GM12891 (cell line): ENCODE data around the gene GYG1.

ENCODE experiments used
- DNase-seq: peaks from one replicate; pipeline ENCODE4 v3.0.0; 2011; ENCODE audit warnings: low spot score; ENCODE audit not compliant: insufficient read length
- FAIRE-seq: peaks from 2 replicates; lab custom pipeline; 2011; peaks lifted over from hg19 to GRCh38; lab: Jason Lieb, UNC
- PAX5 ChIP-seq: IDR thresholded peaks from 2 replicates; pipeline ENCODE4 v1.6.1; 2011; ENCODE audit warnings: low read length, moderate library complexity, mild to moderate bottlenecking; ENCODE audit not compliant: insufficient read depth, severe bottlenecking
- POLR2A ChIP-seq: IDR thresholded peaks from 2 replicates; pipeline ENCODE4 v1.6.1; 2011; ENCODE audit warnings: low read depth, low read length, control low read depth
- POLR2AphosphoS5 ChIP-seq: IDR thresholded peaks from 2 replicates; pipeline ENCODE4 v1.6.1; 2011; ENCODE audit warnings: low read depth, low read length, control low read depth
- POU2F2 ChIP-seq: IDR thresholded peaks from 2 replicates; pipeline ENCODE4 v1.6.1; 2011; ENCODE audit warnings: low read depth, mild to moderate bottlenecking, control low read depth, low read length, moderate library complexity
- SPI1 ChIP-seq: IDR thresholded peaks from 2 replicates; pipeline ENCODE4 v1.6.1; 2011; ENCODE audit warnings: low read depth, low read length, control low read depth
- TAF1 ChIP-seq: IDR thresholded peaks from 2 replicates; pipeline ENCODE4 v1.6.1; 2011; ENCODE audit warnings: low read depth, low read length, control low read depth

The GYG1 gene

GRCh38 chr3:148955544-148956346 lies 35.6 kb upstream of the GYG1 start:
- no peak for TF ChIP-seq SPI1
- TF ChIP-seq POLR2AphosphoS5, result no peak
- TF ChIP-seq POU2F2, result no peak
- TF ChIP-seq TAF1, result no peak
- no peak for TF ChIP-seq PAX5
- TF ChIP-seq POLR2A, result no peak

GRCh38 chr3:148957586-148957985 lies 33.8 kb upstream of the GYG1 start:
- no peak for TF ChIP-seq TAF1
- TF ChIP-seq POU2F2, result no peak
- no peak for TF ChIP-seq POLR2AphosphoS5
- no peak for TF ChIP-seq PAX5
- TF ChIP-seq SPI1, result no peak
- no peak for TF ChIP-seq POLR2A
- no peak for DNase-seq
- FAIRE-seq, result no peak

More at GRCh38 chr3:148955544-148956346, 35.6 kb upstream of the GYG1 start:
- FAIRE-seq, result peak; percentile 31
- DNase-seq, result no peak

- DNase-seq (no peak), FAIRE-seq (no peak)
- TF ChIP-seq SPI1, result no peak
- TF ChIP-seq POLR2AphosphoS5, result no peak
- TF ChIP-seq POLR2A, result no peak
- TF ChIP-seq POU2F2, result no peak
- TF ChIP-seq PAX5, result no peak
- TF ChIP-seq TAF1, result no peak
These were observed 32.6 kb upstream of the GYG1 start for GRCh38 chr3:148958696-148959095.

- FAIRE-seq, result no peak
- no peak for DNase-seq
- TF ChIP-seq POLR2A, result no peak
- no peak for TF ChIP-seq SPI1
These were observed 28.8 kb upstream of the GYG1 start for GRCh38 chr3:148962513-148962912.

DNA sequence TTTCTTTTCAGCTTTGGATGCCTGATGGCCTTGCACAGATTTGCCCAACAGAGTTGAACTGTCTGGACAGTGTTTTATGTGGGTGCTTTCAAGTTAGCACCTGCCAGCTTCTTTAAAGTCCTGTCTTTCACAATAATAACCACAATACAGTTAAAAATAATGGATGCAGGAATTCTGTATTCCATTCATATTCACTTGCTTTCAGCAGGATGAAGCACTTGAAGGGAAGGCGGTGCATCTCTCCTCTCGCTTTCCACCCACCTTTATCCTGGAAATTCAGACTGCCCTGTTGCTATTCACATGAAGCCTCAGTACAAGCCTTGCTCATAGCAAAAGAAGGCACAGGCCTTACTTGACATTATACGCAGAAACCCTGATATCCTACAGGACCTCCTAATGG lies 26.5 kb upstream of the GYG1 start:
- DNase-seq, result no peak
- no peak for TF ChIP-seq SPI1
- no peak for TF ChIP-seq PAX5
- no peak for TF ChIP-seq POLR2A
- no peak for TF ChIP-seq POU2F2
- TF ChIP-seq POLR2AphosphoS5, result no peak
- TF ChIP-seq TAF1, result no peak
- no peak for FAIRE-seq

DNA sequence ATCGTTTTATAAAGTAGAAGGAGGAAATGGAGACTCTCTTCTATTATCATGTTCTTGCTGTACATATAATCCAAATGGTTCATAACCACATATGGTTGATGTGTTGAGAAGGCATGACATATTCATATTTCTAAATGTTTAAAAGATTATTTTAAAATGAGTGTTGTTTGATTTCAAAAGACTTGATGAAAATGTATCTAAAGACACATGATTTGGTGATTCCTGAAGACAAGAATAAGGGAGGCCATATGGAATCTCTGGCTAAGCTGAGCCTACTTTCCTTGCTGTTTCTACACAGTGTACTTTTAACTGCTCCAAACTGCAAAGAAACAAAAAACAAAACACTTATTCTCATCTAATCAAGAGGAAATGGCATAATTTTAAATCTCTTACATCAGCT lies 23.0 kb upstream of the GYG1 start:
- TF ChIP-seq PAX5, result no peak
- TF ChIP-seq POU2F2, result no peak
- no peak for TF ChIP-seq SPI1
- no peak for TF ChIP-seq POLR2AphosphoS5
- TF ChIP-seq POLR2A, result no peak
- no peak for TF ChIP-seq TAF1
- FAIRE-seq (no peak), DNase-seq (no peak)

GRCh38 chr3:148970271-148970670 lies 21.1 kb upstream of the GYG1 start:
- no peak for DNase-seq
- TF ChIP-seq TAF1, result no peak
- no peak for TF ChIP-seq POLR2A
- no peak for TF ChIP-seq POLR2AphosphoS5
- no peak for TF ChIP-seq SPI1
- TF ChIP-seq POU2F2, result no peak
- TF ChIP-seq PAX5, result no peak
- FAIRE-seq, result no peak

GRCh38 chr3:148971401-148972163 lies 19.8 kb upstream of the GYG1 start:
- TF ChIP-seq TAF1, result no peak
- TF ChIP-seq PAX5, result no peak
- TF ChIP-seq POU2F2, result no peak
- no peak for TF ChIP-seq SPI1
- TF ChIP-seq POLR2AphosphoS5, result no peak
- no peak for TF ChIP-seq POLR2A
- DNase-seq (no peak), FAIRE-seq (no peak)

- no peak for DNase-seq
- FAIRE-seq, result no peak
These were observed 16.6 kb upstream of the GYG1 start for GRCh38 chr3:148974726-148975125.

More at GRCh38 chr3:148974726-148975125, 16.6 kb upstream of the GYG1 start:
- TF ChIP-seq POLR2AphosphoS5, result no peak
- no peak for TF ChIP-seq PAX5
- TF ChIP-seq POLR2A, result no peak
- peak; percentile 64; the same call in 1 of the 2 replicates for TF ChIP-seq SPI1
- TF ChIP-seq TAF1, result no peak
